PC-9 (cell line): Measurements from ENCODE around the gene NR3C1. TPM values are rescaled to one million over a fixed set of nuclear protein-coding genes. Genes with fewer than 3 reads are reported as not detected.

Experiments used
- BruUV-seq: library from RNA; stranded (reverse); fragments of 400-500 nt; replicated peaks from 2 replicates; lab custom pipeline; 2021; lab: Mats Ljungman, UMichigan
- CTCF ChIA-PET: fragments of 300-600 bp; sonication (Branson Sonifier 250); formaldehyde crosslinking; loops from one replicate; lab custom pipeline; 2022; ENCODE audit warnings: antibody characterized with exemption; lab: Charles Lee
- POLR2A ChIA-PET: fragments of 300-600 bp; sonication (Branson Sonifier 250); formaldehyde crosslinking; loops from one replicate; lab custom pipeline; 2022; ENCODE audit warnings: antibody characterized with exemption; ENCODE audit not compliant: unreplicated experiment; lab: Charles Lee
- DNase-seq, 2 experiments: peaks; one replicate each; pipeline versions ENCODE4 v3.0.0 to v3.0.0-alpha.2; 2015 to 2022; ENCODE audit warnings: mixed read lengths in 1 of 2
- H2AFZ ChIP-seq: fragments of 200-600 bp; sonication (generic); 2 replicates; pipeline ENCODE4 v1.8.1; 2017; ENCODE audit warnings: antibody characterized with exemption
- H3F3A ChIP-seq: fragments of 200-600 bp; sonication (generic); 2 replicates; pipeline ENCODE4 v1.8.1; 2017; ENCODE audit warnings: antibody characterized with exemption, mild to moderate bottlenecking, low read depth; ENCODE audit not compliant: insufficient read depth
- H3K27ac ChIP-seq: fragments of 200-600 bp; sonication (generic); 2 replicates; pipeline ENCODE4 v1.6.1; 2016; ENCODE audit warnings: mixed run types
- H3K27me3 ChIP-seq: fragments of 200-600 bp; sonication (generic); 2 replicates; pipeline ENCODE4 v1.6.1; 2016; ENCODE audit warnings: low read depth, mixed run types; ENCODE audit not compliant: insufficient read depth
- H3K36me3 ChIP-seq: fragments of 200-600 bp; sonication (generic); 2 replicates; pipeline ENCODE4 v1.6.1; 2016; ENCODE audit warnings: low read depth, mixed run types
- H3K4me1 ChIP-seq: fragments of 200-600 bp; sonication (generic); replicated peaks from 2 replicates; pipeline ENCODE4 v1.6.1; 2016; ENCODE audit warnings: mixed run types; ENCODE audit not compliant: insufficient read depth
- H3K4me2 ChIP-seq: fragments of 200-600 bp; sonication (generic); 2 replicates; pipeline ENCODE4 v1.6.1; 2017; ENCODE audit warnings: mixed run types
- H3K4me3 ChIP-seq: fragments of 200-600 bp; sonication (generic); 2 replicates; pipeline ENCODE4 v1.6.1; 2016; ENCODE audit warnings: mixed run types
- H3K79me2 ChIP-seq: fragments of 200-600 bp; sonication (generic); 2 replicates; pipeline ENCODE4 v1.6.1; 2017; ENCODE audit warnings: low read depth, mixed run types
- H3K9me2 ChIP-seq: fragments of 200-600 bp; sonication (generic); 2 replicates; pipeline ENCODE4 v1.8.1; 2017; ENCODE audit warnings: mild to moderate bottlenecking; ENCODE audit not compliant: insufficient read depth
- H3K9me3 ChIP-seq: fragments of 200-600 bp; sonication (generic); 2 replicates; pipeline ENCODE4 v1.8.1; 2016; ENCODE audit warnings: low read depth; ENCODE audit not compliant: insufficient read depth
- H4K20me1 ChIP-seq: fragments of 200-600 bp; sonication (generic); 2 replicates; pipeline ENCODE4 v1.8.1; 2017; ENCODE audit not compliant: insufficient read depth
- EZH2 ChIP-seq: fragments of 200-600 bp; sonication (generic); IDR thresholded peaks from 2 replicates; pipeline ENCODE4 v1.8.0; 2017; ENCODE audit warnings: antibody characterized with exemption, low read depth
- intact Hi-C: fragments of 100-400 bp; cut with micrococcal nuclease; formaldehyde crosslinking; loops from one replicate; pipeline ENCODE4 v1.10.0; 2022; ENCODE audit not compliant: unreplicated experiment
- total RNA-seq: library from RNA; stranded (reverse); gene quantifications from 2 replicates; pipeline ENCODE4 v1.2.3, GENCODE V29; 2021
- TF ChIP-seq, protein P1 (sequence below): fragments of 200-600 bp; sonication (generic); conservative IDR thresholded peaks from 2 replicates; pipeline ENCODE4 v1.6.1; 2017; ENCODE audit warnings: mixed run types, antibody characterized with exemption, mild to moderate bottlenecking, moderate library complexity

Gene NR3C1
- total RNA-seq, 1 experiment from 2014 or later = 52.8 TPM

DNA sequence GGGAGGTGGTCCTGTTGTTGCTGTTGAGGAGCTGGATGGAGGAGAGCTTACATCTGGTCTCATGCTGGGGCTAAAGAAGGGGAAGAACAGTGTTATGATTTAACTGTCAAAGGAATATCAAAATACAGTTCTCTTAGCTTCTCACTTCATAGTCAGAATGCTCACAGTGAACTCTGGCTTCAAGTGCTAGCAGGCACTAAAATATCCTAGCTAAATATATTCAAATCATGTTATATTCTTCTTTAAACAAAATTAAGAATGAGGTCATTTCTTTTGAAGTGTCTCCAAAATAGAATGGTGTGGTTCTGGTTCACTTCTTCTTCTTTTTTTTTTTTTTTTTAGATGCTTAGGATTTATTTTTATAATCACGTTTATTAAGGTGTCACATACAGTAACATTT is 89.4 kb downstream of the NR3C1 start:
- Histone ChIP-seq H3F3A (peaks cover 27% of the 10 kb centered on the region), H3K4me2 (no peak overlapping the region; the same call in 1 of the 2 replicates), H2AFZ (no peak overlapping the region), H4K20me1 (no peaks in the 10 kb centered on the region; the same call in 1 of the 2 replicates), H3K9me3 (no peaks in the 10 kb centered on the region; the same call in 1 of the 2 replicates), H3K4me1 (peaks cover 54% of the 10 kb centered on the region), H3K27me3 (no peaks in the 10 kb centered on the region), H3K4me3 (no peak overlapping the region), H3K36me3 (0 out of 2 replicates have a peak, but pooled peaks cover 20% of the 10 kb centered on the region), H3K9me2 (no peaks in the 10 kb centered on the region), H3K79me2 (peaks cover 10% of the 10 kb centered on the region; the same call in 1 of the 2 replicates), H3K27ac (peak overlapping the region; percentile 40)
- ChIA-PET POLR2A (no interaction called here), CTCF (no interaction called here)
- BruUV-seq = no TSS peak
- TF ChIP-seq, protein P1, sequence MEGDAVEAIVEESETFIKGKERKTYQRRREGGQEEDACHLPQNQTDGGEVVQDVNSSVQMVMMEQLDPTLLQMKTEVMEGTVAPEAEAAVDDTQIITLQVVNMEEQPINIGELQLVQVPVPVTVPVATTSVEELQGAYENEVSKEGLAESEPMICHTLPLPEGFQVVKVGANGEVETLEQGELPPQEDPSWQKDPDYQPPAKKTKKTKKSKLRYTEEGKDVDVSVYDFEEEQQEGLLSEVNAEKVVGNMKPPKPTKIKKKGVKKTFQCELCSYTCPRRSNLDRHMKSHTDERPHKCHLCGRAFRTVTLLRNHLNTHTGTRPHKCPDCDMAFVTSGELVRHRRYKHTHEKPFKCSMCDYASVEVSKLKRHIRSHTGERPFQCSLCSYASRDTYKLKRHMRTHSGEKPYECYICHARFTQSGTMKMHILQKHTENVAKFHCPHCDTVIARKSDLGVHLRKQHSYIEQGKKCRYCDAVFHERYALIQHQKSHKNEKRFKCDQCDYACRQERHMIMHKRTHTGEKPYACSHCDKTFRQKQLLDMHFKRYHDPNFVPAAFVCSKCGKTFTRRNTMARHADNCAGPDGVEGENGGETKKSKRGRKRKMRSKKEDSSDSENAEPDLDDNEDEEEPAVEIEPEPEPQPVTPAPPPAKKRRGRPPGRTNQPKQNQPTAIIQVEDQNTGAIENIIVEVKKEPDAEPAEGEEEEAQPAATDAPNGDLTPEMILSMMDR = no peak
- TF ChIP-seq EZH2 = no peak
- intact Hi-C loops = loop anchor here (5.0 kb wide), 2 partner anchors 72 to 127 kb away; no protein-coding TSS in a partner anchor
- DNase-seq = no peak

DNA sequence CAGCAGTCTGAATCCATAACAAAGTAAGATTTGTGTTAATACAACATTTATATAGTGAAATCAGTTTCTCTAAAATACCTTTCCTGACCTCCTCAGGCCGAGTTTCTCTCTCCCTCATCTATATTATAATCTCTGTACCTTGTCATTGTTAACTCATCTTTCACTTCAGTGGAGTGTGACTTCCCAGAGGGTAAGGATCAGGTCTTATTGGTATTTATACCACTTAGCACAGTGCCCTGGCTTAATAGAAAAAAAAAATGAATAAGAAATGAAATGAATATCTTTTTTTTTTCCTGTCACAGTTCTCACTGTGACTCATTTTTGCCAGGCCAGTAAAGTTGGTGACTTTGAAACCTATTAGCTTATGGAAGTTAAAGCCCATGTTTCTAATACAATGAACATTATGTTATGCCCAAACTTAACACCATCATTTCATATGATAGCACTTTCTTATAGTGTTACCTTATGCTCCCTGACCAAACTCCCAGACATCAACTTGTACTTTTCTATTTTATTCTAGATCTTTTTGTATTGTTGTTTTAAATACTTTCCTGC is 90.1 kb downstream of the NR3C1 start:
- Histone ChIP-seq H3K4me1 (peaks cover 54% of the 10 kb centered on the region), H3F3A (peaks cover 27% of the 10 kb centered on the region), H3K79me2 (peaks cover 10% of the 10 kb centered on the region; the same call in 1 of the 2 replicates), H3K9me2 (no peaks in the 10 kb centered on the region), H3K4me3 (no peak overlapping the region), H3K27ac (peak overlapping the region; percentile 40), H3K27me3 (no peaks in the 10 kb centered on the region), H3K9me3 (no peaks in the 10 kb centered on the region; the same call in 1 of the 2 replicates), H4K20me1 (no peaks in the 10 kb centered on the region; the same call in 1 of the 2 replicates), H2AFZ (no peak overlapping the region), H3K4me2 (no peak overlapping the region), H3K36me3 (0 out of 2 replicates have a peak, but pooled peaks cover 27% of the 10 kb centered on the region)
- POLR2A ChIA-PET = no interaction called here
- CTCF ChIA-PET = no interaction called here
- DNase-seq = no peak
- intact Hi-C loops = loop anchor here (5.0 kb wide), 2 partner anchors 71 to 126 kb away; no protein-coding TSS in a partner anchor
- no peak for TF ChIP-seq EZH2
- TF ChIP-seq, protein P1 = no peak
- no TSS peak for BruUV-seq

DNA sequence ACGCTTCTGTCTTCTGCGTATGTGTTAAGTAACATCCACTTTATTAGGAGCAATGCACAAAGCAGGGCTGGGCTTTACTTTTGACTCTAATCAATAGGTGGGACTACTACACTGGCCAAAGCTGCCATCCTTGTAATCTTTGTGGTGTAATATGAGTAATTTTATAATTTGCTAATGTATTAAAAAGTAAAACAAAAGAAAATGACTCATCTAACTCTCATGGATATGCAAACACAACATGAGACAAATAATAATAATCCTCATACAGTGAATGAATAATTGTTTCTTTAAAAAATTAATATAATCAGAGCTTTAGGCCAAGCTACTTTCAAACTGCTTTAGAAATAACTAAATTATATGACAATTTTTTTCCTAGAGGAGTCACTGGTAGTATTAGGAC is 90.7 kb downstream of the NR3C1 start:
- intact Hi-C loops = loop anchor here (5.0 kb wide), 2 partner anchors 71 to 126 kb away; no protein-coding TSS in a partner anchor
- peaks cover 10% of the 10 kb centered on the region; the same call in 1 of the 2 replicates for H3K79me2 ChIP-seq
- no TSS peak for BruUV-seq

More for the DNA sequence above, 90.7 kb downstream of the NR3C1 start:
- no peaks in the 10 kb centered on the region for H3K27me3 ChIP-seq
- peak overlapping the region; percentile 40 for H3K27ac ChIP-seq
- H3F3A ChIP-seq = peaks cover 27% of the 10 kb centered on the region
- H3K4me2 ChIP-seq = no peak overlapping the region
- TF ChIP-seq, protein P1 = no peak
- no peak for TF ChIP-seq EZH2
- no peak overlapping the region for H3K4me3 ChIP-seq
- ChIA-PET POLR2A (interaction anchor here (0.6 kb wide), 1 partner anchor 724 kb away, joined by 5 read pairs; no protein-coding TSS in a partner anchor), CTCF (no interaction called here)
- DNase-seq = peak in 1 of 2 experiments; percentile 53
- no peaks in the 10 kb centered on the region for H3K9me2 ChIP-seq
- H3K4me1 ChIP-seq = peaks cover 54% of the 10 kb centered on the region
- no peak overlapping the region for H2AFZ ChIP-seq
- 0 out of 2 replicates have a peak, but pooled peaks cover 31% of the 10 kb centered on the region for H3K36me3 ChIP-seq
- H3K9me3 ChIP-seq = no peaks in the 10 kb centered on the region; the same call in 1 of the 2 replicates
- H4K20me1 ChIP-seq = no peaks in the 10 kb centered on the region
